CD14-positive monocyte (primary cell): Measurements from ENCODE around the gene TMEM63C. TPM values are rescaled to one million over a fixed set of nuclear protein-coding genes. Genes with fewer than 3 reads are reported as not detected.

ENCODE experiments used
- DNase-seq, 3 donors: peaks; one replicate each; pipeline ENCODE4 v3.0.0-alpha.2; 2011 to 2022
- H2AFZ ChIP-seq: 2 replicates; pipeline ENCODE4 v1.6.0; 2012; ENCODE audit warnings: mild to moderate bottlenecking, low read depth, low read length, inconsistent platforms; ENCODE audit not compliant: insufficient read depth, poor library complexity, severe bottlenecking
- H3K27ac ChIP-seq, 2 donors: 1 replicate in 1 of 2; 2 replicates in 1 of 2; pipeline ENCODE4 v1.5.1; 2012 to 2013; ENCODE audit warnings: low read length in 2 of 2, control low read depth in 1 of 2, inconsistent platforms in 1 of 2, low read depth in 1 of 2, mild to moderate bottlenecking in 1 of 2
- H3K27me3 ChIP-seq, 2 donors: one replicate each; pipeline versions ENCODE4 v1.6.0 to v1.6.1; 2011 to 2013; ENCODE audit warnings: low read length in 2 of 2; ENCODE audit not compliant: control insufficient read depth in 2 of 2, insufficient read depth in 2 of 2
- H3K36me3 ChIP-seq, 2 donors: replicated peaks in 1 of 2; 1 replicate in 1 of 2; 2 replicates in 1 of 2; pipeline versions ENCODE4 v1.5.1 to v1.6.1; 2012 to 2013; ENCODE audit warnings: low read length in 2 of 2, control low read depth in 1 of 2, inconsistent platforms in 1 of 2, mild to moderate bottlenecking in 1 of 2; ENCODE audit not compliant: insufficient read depth in 2 of 2, control insufficient read depth in 1 of 2
- H3K4me1 ChIP-seq, 2 donors: 1 replicate in 1 of 2; 2 replicates in 1 of 2; pipeline versions ENCODE4 v1.5.1 to v1.6.1; 2012 to 2013; ENCODE audit warnings: low read length in 2 of 2, control low read depth in 1 of 2, inconsistent platforms in 1 of 2, mild to moderate bottlenecking in 1 of 2, moderate library complexity in 1 of 2; ENCODE audit not compliant: insufficient read depth in 2 of 2, control insufficient read depth in 1 of 2
- H3K4me2 ChIP-seq: replicated peaks from 2 replicates; pipeline ENCODE3; 2012; ENCODE audit warnings: low read length, moderate library complexity, mild to moderate bottlenecking; ENCODE audit not compliant: poor library complexity, severe bottlenecking; ENCODE audit errors: extremely low read depth
- H3K4me3 ChIP-seq, 3 experiments: fragments of 200-600 bp in 1 of 3; sonication (generic) in 1 of 3; replicated peaks in 1 of 3; 1 replicate in 2 of 3; 2 replicates in 1 of 3; pipeline ENCODE4 v1.5.1; 2011 to 2013; ENCODE audit warnings: low read length in 3 of 3, mild to moderate bottlenecking in 3 of 3, control low read depth in 2 of 3, low read depth in 2 of 3, inconsistent platforms in 1 of 3, moderate library complexity in 1 of 3
- H3K79me2 ChIP-seq: 2 replicates; pipeline ENCODE4 v1.6.0; 2012; ENCODE audit warnings: mild to moderate bottlenecking, control low read depth, inconsistent platforms, low read length, moderate library complexity; ENCODE audit not compliant: insufficient read depth
- H3K9ac ChIP-seq: 2 replicates; pipeline ENCODE4 v1.6.0; 2017; ENCODE audit warnings: low read length, mild to moderate bottlenecking; ENCODE audit not compliant: insufficient read depth, poor library complexity, severe bottlenecking
- H3K9me3 ChIP-seq, 2 donors: replicated peaks in 1 of 2; 1 replicate in 1 of 2; 2 replicates in 1 of 2; pipeline versions ENCODE4 v1.5.1 to v1.6.1; 2012 to 2013; ENCODE audit warnings: low read length in 2 of 2, control low read depth in 1 of 2; ENCODE audit not compliant: control insufficient read depth in 1 of 2, insufficient read depth in 1 of 2
- H4K20me1 ChIP-seq: 2 replicates; pipeline ENCODE4 v1.6.0; 2012; ENCODE audit warnings: mild to moderate bottlenecking, low read length, control low read depth, moderate library complexity; ENCODE audit not compliant: insufficient read depth
- H3K27ac Mint-ChIP-seq, 7 donors: one replicate each; pipeline ENCODE4 v1.8.0; 2020; ENCODE audit warnings: mild to moderate bottlenecking in 7 of 7, mixed read lengths in 7 of 7, moderate library complexity in 6 of 7, inconsistent platforms in 2 of 7
- H3K27me3 Mint-ChIP-seq, 3 donors: one replicate each; pipeline ENCODE4 v1.8.0; 2021 to 2022; ENCODE audit warnings: low read depth in 3 of 3, mild to moderate bottlenecking in 3 of 3, mixed read lengths in 3 of 3, moderate library complexity in 3 of 3, inconsistent platforms in 1 of 3
- H3K36me3 Mint-ChIP-seq, 2 donors: one replicate each; pipeline ENCODE4 v1.8.0; 2020; ENCODE audit warnings: mixed read lengths in 2 of 2, inconsistent platforms in 1 of 2, mild to moderate bottlenecking in 1 of 2
- H3K4me1 Mint-ChIP-seq: one replicate; pipeline ENCODE4 v1.8.0; 2020; ENCODE audit warnings: mild to moderate bottlenecking, mixed read lengths
- H3K4me3 Mint-ChIP-seq, 2 donors: one replicate each; pipeline ENCODE4 v1.8.0; 2020; ENCODE audit warnings: mild to moderate bottlenecking in 2 of 2, mixed read lengths in 2 of 2, moderate library complexity in 1 of 2
- H3K9me3 Mint-ChIP-seq, 7 donors: one replicate each; pipeline ENCODE4 v1.8.0; 2020 to 2022; ENCODE audit warnings: mixed read lengths in 7 of 7, mild to moderate bottlenecking in 6 of 7, moderate library complexity in 6 of 7, inconsistent platforms in 2 of 7
- CTCF ChIP-seq: fragments of 200-600 bp; IDR thresholded peaks from one replicate; pipeline ENCODE4 v1.8.0; 2022; ENCODE audit warnings: antibody characterized with exemption, mild to moderate bottlenecking
- WGBS: methylation state at CpG from one replicate; pipeline ENCODE4 v1.1.5; 2013; ENCODE audit warnings: missing lambda C conversion rate; ENCODE audit not compliant: insufficient coverage; 5-methylcytosine and 5-hydroxymethylcytosine counted together
- intact Hi-C, 2 donors: fragments of 100-400 bp; cut with micrococcal nuclease; formaldehyde crosslinking; loops; one replicate each; pipeline versions ENCODE4 v1.15.0 to v1.15.1; 2023
- polyA plus RNA-seq, 3 donors: library from polyadenylated mRNA; depleted of rRNA in 1 of 3; unstranded in 2 of 3; stranded (reverse) in 1 of 3; fragments of 300-500 nt in 2 of 3; fragments of >200 nt in 1 of 3; fragmentation: Illumina TruSeq in 2 of 3; gene quantifications; 1 replicate in 2 of 3; 2 replicates in 1 of 3; pipeline ENCODE4 v1.2.3, GENCODE V29; 2012 to 2021

TMEM63C gene
- polyA plus RNA-seq, 3 donors = 0.78 to 4.4 TPM; not detected in 1

GRCh38 chr14:77290705-77291104 is 109.1 kb downstream of the TMEM63C start:
- no peaks in the 10 kb centered on the region for H3K9me3 ChIP-seq
- no peak overlapping the region for H3K4me3 ChIP-seq
- no peaks in the 10 kb centered on the region for H3K4me1 Mint-ChIP-seq
- peaks cover 25 to 26% of the 10 kb centered on the region in 2 donors for H3K36me3 Mint-ChIP-seq
- intact Hi-C loops = no loop called here
- H3K4me2 ChIP-seq = no peak overlapping the region
- no peak for DNase-seq
- H3K9ac ChIP-seq = no peak overlapping the region
- no peak overlapping the region for H2AFZ ChIP-seq
- 100% methylated on average over 2 of the region's 4 CpGs for WGBS
- no peak overlapping the region for H3K27ac Mint-ChIP-seq
- TF ChIP-seq CTCF = no peak
- H3K9me3 Mint-ChIP-seq = no peaks in the 10 kb centered on the region
- no peaks in the 10 kb centered on the region for H3K4me1 ChIP-seq
- H3K27ac ChIP-seq = no peak overlapping the region
- H3K4me3 Mint-ChIP-seq = no peak overlapping the region
- H3K79me2 ChIP-seq = no peaks in the 10 kb centered on the region
- H3K27me3 Mint-ChIP-seq = peaks cover 0 to 2% (median 0%) of the 10 kb centered on the region in 3 donors
- H3K36me3 ChIP-seq = peaks cover 0 to 43% of the 10 kb centered on the region in 2 donors
- no peaks in the 10 kb centered on the region for H3K27me3 ChIP-seq
- H4K20me1 ChIP-seq = no peaks in the 10 kb centered on the region

- H3K27ac Mint-ChIP-seq = peak overlapping the region in 1 of 7 donors; percentile 82
- H3K36me3 Mint-ChIP-seq = peaks cover 25 to 27% of the 10 kb centered on the region in 2 donors
- Histone ChIP-seq H3K27me3 (no peaks in the 10 kb centered on the region), H3K27ac (no peak overlapping the region), H3K4me1 (no peaks in the 10 kb centered on the region), H3K4me3 (no peak overlapping the region), H2AFZ (no peak overlapping the region), H3K36me3 (peaks cover 2 to 49% of the 10 kb centered on the region in 2 donors), H3K9ac (no peak overlapping the region), H3K9me3 (no peaks in the 10 kb centered on the region), H4K20me1 (no peaks in the 10 kb centered on the region), H3K4me2 (no peak overlapping the region), H3K79me2 (no peaks in the 10 kb centered on the region)
- DNase-seq = no peak
- peaks cover 4% of the 10 kb centered on the region for H3K4me1 Mint-ChIP-seq
- no peak overlapping the region for H3K4me3 Mint-ChIP-seq
- no peaks in the 10 kb centered on the region for H3K9me3 Mint-ChIP-seq
- intact Hi-C loops = no loop called here
- 100% methylated on average over 8 of the region's 13 CpGs for WGBS
- peaks cover 0 to 2% (median 0%) of the 10 kb centered on the region in 3 donors for H3K27me3 Mint-ChIP-seq
- TF ChIP-seq CTCF = no peak
Observed at GRCh38 chr14:77296155-77296554, 114.6 kb downstream of the TMEM63C start.
